Measurements from ENCODE around the gene ELP4.

GRCh38 chr11:31474083-31474482 is 35.5 kb upstream of the ELP4 start:
- TF ChIP-seq TAF1 (IDR thresholded peaks at IDR 0.05; ENCODE audit: low read depth, low read length) (no peak), POLR2AphosphoS5 (IDR thresholded peaks at IDR 0.05; ENCODE audit: low read depth, low read length) (no peak), POLR2A (IDR thresholded peaks at IDR 0.05; ENCODE audit: low read depth, low read length) (no peak)
